ENCODE results near the gene HAGH. TPM values are rescaled to one million over a fixed set of nuclear protein-coding genes. Genes with fewer than 3 reads are reported as not detected.

Gene HAGH
- total and polyA plus RNA-seq, 9 of the 15 experiments (the other 6 are each of a cell fraction or from before 2014, with no cell fraction given): 0.46 to 35.1 (median 16.8) TPM

DNA sequence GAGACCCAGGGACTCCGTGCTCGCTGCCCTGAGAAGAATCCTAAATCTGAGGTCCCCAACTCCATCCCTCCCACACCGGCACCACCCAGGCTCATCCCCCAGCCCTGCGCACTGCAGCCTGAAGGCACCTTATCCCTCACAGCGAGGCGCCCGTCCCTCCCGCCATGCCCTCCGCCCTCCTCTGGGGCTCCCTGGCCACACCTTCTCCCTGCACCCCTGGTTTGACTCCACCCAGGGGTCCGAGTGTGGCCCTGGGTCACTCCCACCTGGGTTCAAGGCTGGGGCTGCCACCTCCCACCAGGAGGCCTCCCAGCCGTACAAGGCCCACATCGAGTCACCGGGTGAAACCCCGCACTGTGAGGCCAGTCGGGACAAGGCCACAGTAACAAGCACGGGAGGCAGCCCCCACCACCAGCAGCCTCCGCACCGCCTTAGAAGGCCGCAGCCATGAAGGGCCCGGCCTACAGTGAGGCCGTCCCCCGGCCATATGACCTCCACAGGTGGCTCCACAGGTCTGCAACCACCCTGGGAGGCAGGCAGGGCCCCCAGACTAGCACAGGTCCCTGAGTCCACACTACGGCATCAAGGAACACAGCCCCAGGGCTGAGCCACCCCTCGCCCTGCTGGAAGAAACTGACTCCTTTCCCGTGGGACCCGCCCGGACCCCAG lies 8.3 kb downstream of the HAGH start:
- CTCF ChIA-PET (ENCODE audit: low intra/inter-chr PET ratio): no interaction called here
- POLR2A ChIA-PET: no interaction called here
- Histone ChIP-seq H3K9me1 (ENCODE audit: control insufficient read depth, insufficient read depth, low read length) (no peaks in the 10 kb centered on the region), H3K4me2 (ENCODE audit: insufficient read depth, low read length) (no peak overlapping the region), H3K36me3 (ENCODE audit: control insufficient read depth, insufficient read depth, low read length) (peaks cover 3% of the 10 kb centered on the region; the same call in 1 of the 3 replicates), H3K4me1 (replicated peaks in 1 of 2; ENCODE audit: control insufficient read depth in 2 of 2, insufficient read depth in 2 of 2, low read length in 2 of 2) (peaks cover 0 to 49% of the 10 kb centered on the region in 2 experiments; a peak in 2 of 5 replicates), H2AFZ (ENCODE audit: low read depth, low read length) (no peak overlapping the region), H3K27me3 (ENCODE audit: control insufficient read depth in 2 of 2, insufficient read depth in 2 of 2, low read length in 2 of 2) (no peaks in the 10 kb centered on the region), H3K9ac (ENCODE audit: insufficient read depth in 1 of 2, low read depth in 2 of 2, low read length in 2 of 2) (peak overlapping the region in 1 of 2 experiments; percentile 13; a peak in 1 of 4 replicates), H4K20me1 (replicated peaks; ENCODE audit: control insufficient read depth, insufficient read depth, low read length) (no peaks in the 10 kb centered on the region), H3K79me2 (ENCODE audit: control insufficient read depth, insufficient read depth, low read length) (no peaks in the 10 kb centered on the region), H3K9me3 (replicated peaks; ENCODE audit: control insufficient read depth, insufficient read depth, low read depth, low read length) (no peaks in the 10 kb centered on the region), H3K4me3 (no peak overlapping the region), H3K27ac (ENCODE audit: extremely low read depth, low read depth, low read length) (no peak overlapping the region)
- DNase-seq (ENCODE audit: extremely low read depth in 1 of 4, low spot score in 3 of 4) (no peak), ATAC-seq (no peak), FAIRE-seq (no peak)
- in situ Hi-C loops (cut with MboI): no loop called here
- 0 out of 2 replicates have a peak, but pooled peaks have one; percentile 9 for TF ChIP-seq RBFOX2 (IDR thresholded peaks at IDR 0.05; ENCODE audit: low read depth, low read length)
- no peak for TF ChIP-seq BRD9 (IDR thresholded peaks at IDR 0.05; ENCODE audit: low read depth, partially characterized antibody)
- TF ChIP-seq MCM5 (IDR thresholded peaks at IDR 0.05; ENCODE audit: low read depth): no peak
- peak; percentile 54; the same call in 1 of the 2 replicates for TF ChIP-seq POLR2G (IDR thresholded peaks at IDR 0.05; ENCODE audit: low read depth, low read length)
- WGBS (ENCODE audit: insufficient coverage, low coverage, missing lambda C conversion rate): 77% methylated on average over 19 of the region's 27 CpGs
- intact Hi-C loops (cut with micrococcal nuclease): no loop called here
- no TSS peak for BruUV-seq (replicated peaks)

DNA sequence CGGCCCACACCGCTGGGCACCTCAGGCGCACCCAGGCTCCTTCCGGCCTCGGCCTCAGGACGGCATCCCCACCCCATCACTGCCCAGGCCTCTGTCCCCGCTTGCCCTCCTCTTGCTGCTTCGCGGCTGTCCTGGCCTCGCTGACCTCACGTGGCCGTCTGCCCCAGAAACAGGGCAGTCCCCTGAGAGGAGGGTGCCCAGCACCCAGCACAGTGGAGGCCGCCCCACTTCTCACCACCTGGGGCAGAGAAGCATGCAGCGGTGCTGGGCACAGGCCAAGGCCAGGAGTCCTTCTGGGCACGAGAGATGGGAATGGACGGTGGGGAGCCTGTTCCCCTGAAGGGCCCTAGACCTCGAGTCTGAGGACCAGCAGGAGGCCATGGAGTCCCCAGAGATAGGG lies 8.9 kb downstream of the HAGH start:
- H3K79me2 ChIP-seq (ENCODE audit: control insufficient read depth, insufficient read depth, low read length): no peaks in the 10 kb centered on the region
- H3K4me2 ChIP-seq (ENCODE audit: insufficient read depth, low read length): no peak overlapping the region
- ChIA-PET POLR2A (no interaction called here), CTCF (ENCODE audit: low intra/inter-chr PET ratio) (no interaction called here)
- 0 out of 2 replicates have a peak, but pooled peaks have one; percentile 8 for TF ChIP-seq RBFOX2 (IDR thresholded peaks at IDR 0.05; ENCODE audit: low read depth, low read length)
- TF ChIP-seq, protein P1, sequence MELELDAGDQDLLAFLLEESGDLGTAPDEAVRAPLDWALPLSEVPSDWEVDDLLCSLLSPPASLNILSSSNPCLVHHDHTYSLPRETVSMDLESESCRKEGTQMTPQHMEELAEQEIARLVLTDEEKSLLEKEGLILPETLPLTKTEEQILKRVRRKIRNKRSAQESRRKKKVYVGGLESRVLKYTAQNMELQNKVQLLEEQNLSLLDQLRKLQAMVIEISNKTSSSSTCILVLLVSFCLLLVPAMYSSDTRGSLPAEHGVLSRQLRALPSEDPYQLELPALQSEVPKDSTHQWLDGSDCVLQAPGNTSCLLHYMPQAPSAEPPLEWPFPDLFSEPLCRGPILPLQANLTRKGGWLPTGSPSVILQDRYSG (tag; conservative IDR thresholded peaks at IDR 0.05; ENCODE audit: low read depth): no peak
- no peak for TF ChIP-seq MYC (IDR thresholded peaks at IDR 0.05; ENCODE audit: low read depth, low read length)
- no peak for TF ChIP-seq MYC (CRISPR knock-in tag; IDR thresholded peaks at IDR 0.05; ENCODE audit: borderline replicate concordance, low read depth)
- FAIRE-seq: no peak
- intact Hi-C loops (cut with micrococcal nuclease): no loop called here
- no TSS peak for BruUV-seq (replicated peaks)
- WGBS (ENCODE audit: insufficient coverage, low coverage, missing lambda C conversion rate): 88% methylated on average over 16 of the region's 17 CpGs
- peaks cover 3% of the 10 kb centered on the region; the same call in 1 of the 3 replicates for H3K36me3 ChIP-seq (ENCODE audit: control insufficient read depth, insufficient read depth, low read length)
- ATAC-seq: no peak
- no peak overlapping the region for H2AFZ ChIP-seq (ENCODE audit: low read depth, low read length)
- peaks cover 0 to 49% of the 10 kb centered on the region in 2 experiments; a peak in 3 of 5 replicates for H3K4me1 ChIP-seq (replicated peaks in 1 of 2; ENCODE audit: control insufficient read depth in 2 of 2, insufficient read depth in 2 of 2, low read length in 2 of 2)
- H4K20me1 ChIP-seq (replicated peaks; ENCODE audit: control insufficient read depth, insufficient read depth, low read length): no peaks in the 10 kb centered on the region
- no peaks in the 10 kb centered on the region for H3K9me1 ChIP-seq (ENCODE audit: control insufficient read depth, insufficient read depth, low read length)
- H3K4me3 ChIP-seq: no peak overlapping the region
- no peak for DNase-seq (ENCODE audit: extremely low read depth in 1 of 4, low spot score in 3 of 4)
- no peak overlapping the region for H3K27ac ChIP-seq (ENCODE audit: extremely low read depth, low read depth, low read length)
- no peaks in the 10 kb centered on the region for H3K27me3 ChIP-seq (ENCODE audit: control insufficient read depth in 2 of 2, insufficient read depth in 2 of 2, low read length in 2 of 2)
- no peak overlapping the region for H3K9ac ChIP-seq (ENCODE audit: insufficient read depth in 1 of 2, low read depth in 2 of 2, low read length in 2 of 2)
- in situ Hi-C loops (cut with MboI): no loop called here
- H3K9me3 ChIP-seq (replicated peaks; ENCODE audit: control insufficient read depth, insufficient read depth, low read depth, low read length): no peaks in the 10 kb centered on the region

All from K562 (cell line).